Ishikawa (cell line): Measurements from ENCODE around the gene KRT20.

Source experiments
- CREB1 ChIP-seq: IDR thresholded peaks from 2 replicates; pipeline ENCODE4 v1.6.1; 2012; ENCODE audit warnings: low read depth
- MAX ChIP-seq: IDR thresholded peaks from 2 replicates; pipeline ENCODE4 v1.6.1; 2012
- REST ChIP-seq: IDR thresholded peaks from 2 replicates; pipeline ENCODE4 v1.6.1; 2012; ENCODE audit warnings: low read depth, mild to moderate bottlenecking
- USF1 ChIP-seq: IDR thresholded peaks from 2 replicates; pipeline ENCODE4 v1.6.1; 2012

GRCh38 chr17:40843242-40843641 is 41.8 kb downstream of the KRT20 start:
- TF ChIP-seq USF1 (no peak), CREB1 (no peak), MAX (no peak), REST (no peak)
